Hepatocyte (in vitro differentiated cells): ENCODE results near the gene GRIK4. TPM values are rescaled to one million over a fixed set of nuclear protein-coding genes. Genes with fewer than 3 reads are reported as not detected.

Experiments used
- DNase-seq: peaks from one replicate; pipeline ENCODE4 v3.0.0-alpha.2; 2016; ENCODE audit warnings: low spot score
- H2AFZ ChIP-seq: fragments of 200-600 bp; sonication (generic); 2 replicates; pipeline ENCODE4 v1.6.0; 2016; ENCODE audit warnings: antibody characterized with exemption, mild to moderate bottlenecking
- H3K27ac ChIP-seq: fragments of 200-600 bp; sonication (generic); 2 replicates; pipeline ENCODE4 v1.5.1; 2016; ENCODE audit warnings: mild to moderate bottlenecking
- H3K27me3 ChIP-seq: fragments of 200-600 bp; sonication (generic); 2 replicates; pipeline ENCODE4 v1.6.1; 2016
- H3K36me3 ChIP-seq: fragments of 200-600 bp; sonication (generic); replicated peaks from 2 replicates; pipeline ENCODE4 v1.5.1; 2016; ENCODE audit warnings: low read depth; ENCODE audit not compliant: insufficient read depth
- H3K4me1 ChIP-seq: fragments of 200-600 bp; sonication (generic); 2 replicates; pipeline ENCODE4 v1.5.1; 2016; ENCODE audit warnings: mild to moderate bottlenecking, moderate library complexity; ENCODE audit not compliant: insufficient read depth
- H3K4me2 ChIP-seq: fragments of 200-600 bp; sonication (generic); 2 replicates; pipeline ENCODE4 v1.6.0; 2016
- H3K4me3 ChIP-seq: fragments of 200-600 bp; sonication (generic); 2 replicates; pipeline ENCODE4 v1.5.1; 2016; ENCODE audit warnings: mild to moderate bottlenecking
- H3K79me2 ChIP-seq: fragments of 200-600 bp; sonication (generic); 2 replicates; pipeline ENCODE4 v1.6.0; 2017; ENCODE audit warnings: mild to moderate bottlenecking
- H3K9me2 ChIP-seq: fragments of 200-600 bp; sonication (generic); replicated peaks from 2 replicates; pipeline ENCODE4 v1.6.0; 2017; ENCODE audit warnings: mild to moderate bottlenecking; ENCODE audit not compliant: insufficient read depth
- H3K9me3 ChIP-seq: fragments of 200-600 bp; sonication (generic); 2 replicates; pipeline ENCODE4 v1.5.1; 2016; ENCODE audit warnings: low read depth, mild to moderate bottlenecking
- H4K20me1 ChIP-seq: fragments of 200-600 bp; sonication (generic); 2 replicates; pipeline ENCODE4 v1.6.0; 2016; ENCODE audit warnings: mild to moderate bottlenecking; ENCODE audit not compliant: insufficient read depth, poor library complexity, severe bottlenecking
- EZH2 ChIP-seq: fragments of 200-600 bp; sonication (generic); IDR thresholded peaks from 2 replicates; pipeline ENCODE4 v1.6.1; 2016; ENCODE audit warnings: antibody characterized with exemption, mild to moderate bottlenecking, borderline replicate concordance
- EZH2phosphoT487 ChIP-seq: fragments of 200-600 bp; sonication (generic); IDR thresholded peaks from one replicate; pipeline ENCODE4 v1.6.1; 2018; ENCODE audit warnings: antibody characterized with exemption, mild to moderate bottlenecking, low read depth, moderate library complexity; ENCODE audit not compliant: unreplicated experiment, severe bottlenecking
- whole genome bisulfite sequencing: methylation state at CpG from one replicate; pipeline ENCODE4 v1.1.6; 2016; ENCODE audit warnings: low lambda C conversion rate; ENCODE audit errors: missing lambda C conversion rate; 5-methylcytosine and 5-hydroxymethylcytosine counted together
- polyA plus RNA-seq: library from polyadenylated mRNA; unstranded; fragments of >200 nt; fragmentation: Nextera tagmentation; extraction: Ambion mirVana; gene quantifications from 2 replicates; pipeline ENCODE4 v1.2.1, GENCODE V29; 2016
- total RNA-seq: library from RNA; depleted of rRNA; stranded (reverse); fragments of >200 nt; gene quantifications from 2 replicates; pipeline ENCODE4 v1.2.3, GENCODE V29; 2014
- TF ChIP-seq, protein P1 (sequence below): fragments of 200-600 bp; sonication (generic); IDR thresholded peaks from 2 replicates; pipeline ENCODE4 v1.5.1; 2016; ENCODE audit warnings: antibody characterized with exemption, mild to moderate bottlenecking; ENCODE audit not compliant: poor library complexity

GRIK4 gene
- total and polyA plus RNA-seq, 2 experiments from 2014 or later, result 1.5 to 2.3 TPM

DNA sequence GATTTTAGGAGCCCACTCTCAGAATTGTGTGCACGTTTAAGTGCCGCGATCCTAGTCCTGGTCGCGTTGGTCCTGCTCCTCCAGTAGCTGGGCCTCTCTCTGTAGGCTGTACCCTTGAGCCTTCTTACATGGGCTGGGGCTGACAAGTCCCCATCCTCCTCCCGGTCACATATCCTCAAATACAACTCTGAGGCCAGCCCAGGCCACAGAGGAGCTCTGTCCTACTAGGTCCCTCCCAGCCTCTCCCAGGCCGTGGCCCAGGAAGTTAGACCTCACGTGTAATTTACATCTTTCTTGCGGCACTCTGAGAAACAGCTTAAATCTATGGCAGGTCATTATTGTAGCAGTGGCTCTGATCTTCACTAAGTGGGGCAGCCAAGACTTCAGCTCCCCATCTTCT is 305.2 kb downstream of the GRIK4 start:
- Histone ChIP-seq H3K79me2 (no peaks in the 10 kb centered on the region), H3K9me2 (no peaks in the 10 kb centered on the region), H3K36me3 (no peaks in the 10 kb centered on the region), H3K27me3 (no peaks in the 10 kb centered on the region), H3K9me3 (no peaks in the 10 kb centered on the region), H3K4me2 (no peak overlapping the region), H4K20me1 (no peaks in the 10 kb centered on the region), H3K27ac (no peak overlapping the region), H3K4me1 (no peaks in the 10 kb centered on the region), H3K4me3 (no peak overlapping the region), H2AFZ (no peak overlapping the region)
- TF ChIP-seq EZH2phosphoT487 (no peak), EZH2 (no peak)
- TF ChIP-seq, protein P1, sequence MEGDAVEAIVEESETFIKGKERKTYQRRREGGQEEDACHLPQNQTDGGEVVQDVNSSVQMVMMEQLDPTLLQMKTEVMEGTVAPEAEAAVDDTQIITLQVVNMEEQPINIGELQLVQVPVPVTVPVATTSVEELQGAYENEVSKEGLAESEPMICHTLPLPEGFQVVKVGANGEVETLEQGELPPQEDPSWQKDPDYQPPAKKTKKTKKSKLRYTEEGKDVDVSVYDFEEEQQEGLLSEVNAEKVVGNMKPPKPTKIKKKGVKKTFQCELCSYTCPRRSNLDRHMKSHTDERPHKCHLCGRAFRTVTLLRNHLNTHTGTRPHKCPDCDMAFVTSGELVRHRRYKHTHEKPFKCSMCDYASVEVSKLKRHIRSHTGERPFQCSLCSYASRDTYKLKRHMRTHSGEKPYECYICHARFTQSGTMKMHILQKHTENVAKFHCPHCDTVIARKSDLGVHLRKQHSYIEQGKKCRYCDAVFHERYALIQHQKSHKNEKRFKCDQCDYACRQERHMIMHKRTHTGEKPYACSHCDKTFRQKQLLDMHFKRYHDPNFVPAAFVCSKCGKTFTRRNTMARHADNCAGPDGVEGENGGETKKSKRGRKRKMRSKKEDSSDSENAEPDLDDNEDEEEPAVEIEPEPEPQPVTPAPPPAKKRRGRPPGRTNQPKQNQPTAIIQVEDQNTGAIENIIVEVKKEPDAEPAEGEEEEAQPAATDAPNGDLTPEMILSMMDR, result no peak
- no peak for DNase-seq
- WGBS, result 91% methylated on average over 9 of the region's 9 CpGs

DNA sequence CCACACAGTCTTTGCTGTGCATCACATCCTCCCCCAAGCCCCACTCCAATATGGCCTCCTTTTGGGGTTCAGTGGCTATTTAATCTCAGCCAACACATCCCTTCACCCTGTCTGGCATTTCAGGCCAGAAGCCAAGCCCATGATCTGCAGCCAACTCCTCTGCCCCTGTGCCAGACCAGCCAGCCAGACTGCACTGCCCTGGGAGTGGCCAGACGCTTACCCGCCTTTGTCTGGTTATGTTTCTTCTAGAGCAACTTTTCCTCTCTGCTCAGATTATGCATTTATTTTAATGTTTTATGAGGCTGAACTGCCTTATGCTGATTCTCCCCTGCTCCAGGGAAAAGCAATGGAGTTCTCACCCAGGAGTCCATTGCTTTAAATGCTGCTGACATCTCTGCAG is 305.6 kb downstream of the GRIK4 start:
- H3K79me2 ChIP-seq, result no peaks in the 10 kb centered on the region
- no peak for DNase-seq
- H3K27ac ChIP-seq, result no peak overlapping the region
- TF ChIP-seq, protein P1, result no peak
- no peak for TF ChIP-seq EZH2
- TF ChIP-seq EZH2phosphoT487, result no peak
- H2AFZ ChIP-seq, result no peak overlapping the region
- H3K9me2 ChIP-seq, result no peaks in the 10 kb centered on the region
- no peaks in the 10 kb centered on the region for H3K9me3 ChIP-seq
- 90% methylated on average over 2 of the region's 2 CpGs for WGBS
- no peak overlapping the region for H3K4me3 ChIP-seq
- no peaks in the 10 kb centered on the region for H3K4me1 ChIP-seq
- no peak overlapping the region for H3K4me2 ChIP-seq
- H3K36me3 ChIP-seq, result no peaks in the 10 kb centered on the region
- no peaks in the 10 kb centered on the region for H4K20me1 ChIP-seq
- H3K27me3 ChIP-seq, result no peaks in the 10 kb centered on the region

DNA sequence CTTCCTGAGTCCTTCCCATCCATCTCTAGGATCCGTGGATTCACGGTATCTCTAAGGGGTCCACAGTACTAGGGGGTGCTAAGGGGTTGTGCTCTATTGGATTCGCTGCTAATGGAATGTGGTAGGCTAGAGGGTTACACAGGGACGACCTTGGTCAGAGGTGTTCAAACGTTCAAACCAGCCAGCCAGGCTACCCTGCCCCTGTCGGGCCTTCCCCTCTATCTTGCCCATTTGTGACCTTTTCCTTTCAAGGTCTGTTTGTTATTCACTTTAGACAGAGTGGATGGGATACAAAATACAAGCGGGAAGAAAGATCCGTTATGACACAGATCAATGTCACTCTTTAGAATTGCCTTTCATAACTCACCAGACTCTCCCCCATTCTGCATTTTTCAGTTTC is 306.5 kb downstream of the GRIK4 start:
- no peak overlapping the region for H3K4me2 ChIP-seq
- H4K20me1 ChIP-seq, result no peaks in the 10 kb centered on the region
- H3K4me1 ChIP-seq, result no peaks in the 10 kb centered on the region
- WGBS, result 65% methylated on average over 8 of the region's 8 CpGs
- H3K4me3 ChIP-seq, result no peak overlapping the region
- no peaks in the 10 kb centered on the region for H3K9me3 ChIP-seq
- no peaks in the 10 kb centered on the region for H3K27me3 ChIP-seq
- TF ChIP-seq, protein P1, result no peak
- TF ChIP-seq EZH2, result no peak
- TF ChIP-seq EZH2phosphoT487, result no peak
- no peaks in the 10 kb centered on the region for H3K36me3 ChIP-seq
- no peak for DNase-seq
- H3K27ac ChIP-seq, result no peak overlapping the region
- H2AFZ ChIP-seq, result no peak overlapping the region
- H3K9me2 ChIP-seq, result no peaks in the 10 kb centered on the region
- no peaks in the 10 kb centered on the region for H3K79me2 ChIP-seq

DNA sequence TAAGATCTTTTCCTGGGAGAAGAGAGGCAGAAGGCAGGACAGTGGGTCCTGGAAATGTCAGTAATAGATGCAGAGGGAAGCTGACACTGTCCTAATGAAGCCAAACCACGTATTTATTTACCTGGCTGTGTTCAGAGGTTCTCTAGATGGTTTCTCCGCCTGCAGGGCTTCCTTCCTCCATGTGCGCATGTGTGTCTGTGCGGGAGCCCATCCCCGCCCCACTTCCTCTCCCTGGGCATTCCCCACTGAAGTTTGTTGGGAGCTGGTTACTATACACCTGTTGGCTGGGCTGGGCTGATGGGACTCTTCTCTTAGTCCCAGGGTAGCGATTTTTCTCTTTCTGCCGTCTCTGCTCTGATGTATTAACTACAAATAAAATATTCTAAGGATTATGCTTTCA is 307.5 kb downstream of the GRIK4 start:
- Histone ChIP-seq H3K27me3 (no peaks in the 10 kb centered on the region), H3K79me2 (no peaks in the 10 kb centered on the region), H3K4me2 (no peak overlapping the region), H3K4me1 (no peaks in the 10 kb centered on the region), H3K36me3 (no peaks in the 10 kb centered on the region), H3K27ac (no peak overlapping the region), H4K20me1 (no peaks in the 10 kb centered on the region), H3K9me3 (no peaks in the 10 kb centered on the region), H3K9me2 (no peaks in the 10 kb centered on the region), H3K4me3 (no peak overlapping the region), H2AFZ (no peak overlapping the region)
- WGBS, result 65% methylated on average over 7 of the region's 7 CpGs
- TF ChIP-seq EZH2 (no peak), EZH2phosphoT487 (no peak)
- TF ChIP-seq, protein P1, result no peak
- no peak for DNase-seq
